Measurements from ENCODE around the gene HDLBP.

DNA sequence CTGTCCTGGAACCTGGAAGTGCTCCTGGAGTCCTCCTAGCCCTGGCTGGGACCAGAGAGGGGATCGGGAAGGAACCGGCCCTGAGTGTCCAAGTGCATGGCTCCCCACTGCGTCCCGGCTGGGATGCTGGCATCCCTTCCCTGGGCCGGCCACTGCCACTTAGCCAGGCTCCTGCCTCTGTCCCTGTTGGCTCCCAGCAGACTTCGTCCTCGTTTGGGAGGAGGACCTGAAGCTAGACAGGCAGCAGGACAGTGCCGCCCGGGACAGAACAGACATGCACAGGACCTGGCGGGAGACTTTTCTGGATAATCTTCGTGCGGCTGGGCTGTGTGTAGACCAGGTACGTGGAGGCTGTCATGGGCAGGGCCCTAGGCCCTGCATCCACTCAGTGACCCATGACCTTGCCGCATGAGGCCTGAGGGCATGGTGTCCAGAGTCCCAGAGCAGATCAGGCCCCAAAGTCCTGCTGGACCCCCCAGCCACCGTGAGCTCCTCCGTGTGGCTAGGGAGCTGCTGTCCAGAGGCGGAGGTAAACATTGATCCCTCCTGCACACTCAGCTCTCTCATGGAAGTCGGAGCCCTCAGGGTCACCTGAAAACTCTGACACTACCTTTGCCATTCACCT is 119.9 kb downstream of the HDLBP start:
- TF ChIP-seq, protein P1, sequence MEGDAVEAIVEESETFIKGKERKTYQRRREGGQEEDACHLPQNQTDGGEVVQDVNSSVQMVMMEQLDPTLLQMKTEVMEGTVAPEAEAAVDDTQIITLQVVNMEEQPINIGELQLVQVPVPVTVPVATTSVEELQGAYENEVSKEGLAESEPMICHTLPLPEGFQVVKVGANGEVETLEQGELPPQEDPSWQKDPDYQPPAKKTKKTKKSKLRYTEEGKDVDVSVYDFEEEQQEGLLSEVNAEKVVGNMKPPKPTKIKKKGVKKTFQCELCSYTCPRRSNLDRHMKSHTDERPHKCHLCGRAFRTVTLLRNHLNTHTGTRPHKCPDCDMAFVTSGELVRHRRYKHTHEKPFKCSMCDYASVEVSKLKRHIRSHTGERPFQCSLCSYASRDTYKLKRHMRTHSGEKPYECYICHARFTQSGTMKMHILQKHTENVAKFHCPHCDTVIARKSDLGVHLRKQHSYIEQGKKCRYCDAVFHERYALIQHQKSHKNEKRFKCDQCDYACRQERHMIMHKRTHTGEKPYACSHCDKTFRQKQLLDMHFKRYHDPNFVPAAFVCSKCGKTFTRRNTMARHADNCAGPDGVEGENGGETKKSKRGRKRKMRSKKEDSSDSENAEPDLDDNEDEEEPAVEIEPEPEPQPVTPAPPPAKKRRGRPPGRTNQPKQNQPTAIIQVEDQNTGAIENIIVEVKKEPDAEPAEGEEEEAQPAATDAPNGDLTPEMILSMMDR (IDR thresholded peaks at IDR 0.05; ENCODE audit: low read depth, low read length): no peak
- TF ChIP-seq EZH2phosphoT487 (IDR thresholded peaks at IDR 0.05; ENCODE audit: low read depth): no peak

Data from OCI-LY3 (cell line).